ENCODE results near the gene ARSB.

ARSB gene

GRCh38 chr5:79014631-79015030, 29.5 kb upstream of the ARSB start:
- Histone ChIP-seq H3K9me3 (ENCODE audit: control insufficient read depth, low read length) (peaks cover 4% of the 10 kb centered on the region), H3K36me3 (ENCODE audit: control insufficient read depth, insufficient read depth, low read length, severe bottlenecking) (no peaks in the 10 kb centered on the region), H3K4me1 (ENCODE audit: control insufficient read depth, insufficient read depth, low read length) (no peaks in the 10 kb centered on the region), H3K27me3 (replicated peaks; ENCODE audit: control insufficient read depth, insufficient read depth, low read length) (no peaks in the 10 kb centered on the region), H3K9ac (ENCODE audit: low read length) (no peak overlapping the region), H3K4me3 (ENCODE audit: low read length) (no peak overlapping the region)
- no peak for DNase-seq (ENCODE audit: low read depth)

GRCh38 chr5:79011869-79012268, 26.8 kb upstream of the ARSB start:
- peaks cover 4% of the 10 kb centered on the region for H3K9me3 ChIP-seq (ENCODE audit: control insufficient read depth, low read length)
- DNase-seq (ENCODE audit: low read depth): no peak
- no peak overlapping the region for H3K4me3 ChIP-seq (ENCODE audit: low read length)
- H3K36me3 ChIP-seq (ENCODE audit: control insufficient read depth, insufficient read depth, low read length, severe bottlenecking): no peaks in the 10 kb centered on the region
- H3K4me1 ChIP-seq (ENCODE audit: control insufficient read depth, insufficient read depth, low read length): no peaks in the 10 kb centered on the region
- H3K27me3 ChIP-seq (replicated peaks; ENCODE audit: control insufficient read depth, insufficient read depth, low read length): no peaks in the 10 kb centered on the region
- H3K9ac ChIP-seq (ENCODE audit: low read length): no peak overlapping the region

- no peak for DNase-seq (ENCODE audit: low read depth)
- Histone ChIP-seq H3K27me3 (replicated peaks; ENCODE audit: control insufficient read depth, insufficient read depth, low read length) (no peaks in the 10 kb centered on the region), H3K36me3 (ENCODE audit: control insufficient read depth, insufficient read depth, low read length, severe bottlenecking) (no peaks in the 10 kb centered on the region), H3K9ac (ENCODE audit: low read length) (no peak overlapping the region), H3K4me3 (ENCODE audit: low read length) (no peak overlapping the region), H3K9me3 (ENCODE audit: control insufficient read depth, low read length) (peaks cover 4% of the 10 kb centered on the region), H3K4me1 (ENCODE audit: control insufficient read depth, insufficient read depth, low read length) (no peaks in the 10 kb centered on the region)
Measured at GRCh38 chr5:79011219-79011836, 26.2 kb upstream of the ARSB start.

GRCh38 chr5:79008362-79008761, 23.3 kb upstream of the ARSB start:
- H3K27me3 ChIP-seq (replicated peaks; ENCODE audit: control insufficient read depth, insufficient read depth, low read length): no peaks in the 10 kb centered on the region
- H3K4me3 ChIP-seq (ENCODE audit: low read length): no peak overlapping the region
- no peak for DNase-seq (ENCODE audit: low read depth)
- peaks cover 4% of the 10 kb centered on the region for H3K9me3 ChIP-seq (ENCODE audit: control insufficient read depth, low read length)
- H3K4me1 ChIP-seq (ENCODE audit: control insufficient read depth, insufficient read depth, low read length): peaks cover 6% of the 10 kb centered on the region
- H3K9ac ChIP-seq (ENCODE audit: low read length): no peak overlapping the region
- H3K36me3 ChIP-seq (ENCODE audit: control insufficient read depth, insufficient read depth, low read length, severe bottlenecking): no peaks in the 10 kb centered on the region

GRCh38 chr5:79007872-79008271, 22.8 kb upstream of the ARSB start:
- Histone ChIP-seq H3K36me3 (ENCODE audit: control insufficient read depth, insufficient read depth, low read length, severe bottlenecking) (no peaks in the 10 kb centered on the region), H3K4me1 (ENCODE audit: control insufficient read depth, insufficient read depth, low read length) (peaks cover 6% of the 10 kb centered on the region), H3K9ac (ENCODE audit: low read length) (no peak overlapping the region), H3K4me3 (ENCODE audit: low read length) (no peak overlapping the region), H3K9me3 (ENCODE audit: control insufficient read depth, low read length) (peaks cover 2% of the 10 kb centered on the region), H3K27me3 (replicated peaks; ENCODE audit: control insufficient read depth, insufficient read depth, low read length) (no peaks in the 10 kb centered on the region)
- no peak for DNase-seq (ENCODE audit: low read depth)

- Histone ChIP-seq H3K36me3 (ENCODE audit: control insufficient read depth, insufficient read depth, low read length, severe bottlenecking) (no peaks in the 10 kb centered on the region), H3K4me3 (ENCODE audit: low read length) (no peak overlapping the region)
Measured at GRCh38 chr5:79005936-79006631, 21.0 kb upstream of the ARSB start.

GRCh38 chr5:79005151-79005550, 20.0 kb upstream of the ARSB start:
- peaks cover 22% of the 10 kb centered on the region for H3K4me1 ChIP-seq (ENCODE audit: control insufficient read depth, insufficient read depth, low read length)
- no peaks in the 10 kb centered on the region for H3K9me3 ChIP-seq (ENCODE audit: control insufficient read depth, low read length)

More at GRCh38 chr5:79005936-79006631, 21.0 kb upstream of the ARSB start:
- Histone ChIP-seq H3K4me1 (ENCODE audit: control insufficient read depth, insufficient read depth, low read length) (peaks cover 19% of the 10 kb centered on the region), H3K27me3 (replicated peaks; ENCODE audit: control insufficient read depth, insufficient read depth, low read length) (no peaks in the 10 kb centered on the region), H3K9me3 (ENCODE audit: control insufficient read depth, low read length) (no peaks in the 10 kb centered on the region), H3K9ac (ENCODE audit: low read length) (no peak overlapping the region)
- no peak for DNase-seq (ENCODE audit: low read depth)

GRCh38 chr5:79002374-79002773, 17.3 kb upstream of the ARSB start:
- H3K9me3 ChIP-seq (ENCODE audit: control insufficient read depth, low read length): no peaks in the 10 kb centered on the region
- no peaks in the 10 kb centered on the region for H3K27me3 ChIP-seq (replicated peaks; ENCODE audit: control insufficient read depth, insufficient read depth, low read length)
- no peaks in the 10 kb centered on the region for H3K36me3 ChIP-seq (ENCODE audit: control insufficient read depth, insufficient read depth, low read length, severe bottlenecking)
- peak; percentile 27 for DNase-seq (ENCODE audit: low read depth)
- H3K4me3 ChIP-seq (ENCODE audit: low read length): no peak overlapping the region
- peaks cover 28% of the 10 kb centered on the region for H3K4me1 ChIP-seq (ENCODE audit: control insufficient read depth, insufficient read depth, low read length)
- peak overlapping the region; percentile 54 for H3K9ac ChIP-seq (ENCODE audit: low read length)

More at GRCh38 chr5:79005151-79005550, 20.0 kb upstream of the ARSB start:
- Histone ChIP-seq H3K9ac (ENCODE audit: low read length) (no peak overlapping the region), H3K4me3 (ENCODE audit: low read length) (no peak overlapping the region), H3K36me3 (ENCODE audit: control insufficient read depth, insufficient read depth, low read length, severe bottlenecking) (no peaks in the 10 kb centered on the region), H3K27me3 (replicated peaks; ENCODE audit: control insufficient read depth, insufficient read depth, low read length) (no peaks in the 10 kb centered on the region)
- DNase-seq (ENCODE audit: low read depth): no peak

GRCh38 chr5:79001471-79001870, 16.4 kb upstream of the ARSB start:
- peak overlapping the region; percentile 54 for H3K9ac ChIP-seq (ENCODE audit: low read length)
- H3K4me1 ChIP-seq (ENCODE audit: control insufficient read depth, insufficient read depth, low read length): peaks cover 34% of the 10 kb centered on the region
- peak overlapping the region; percentile 22 for H3K4me3 ChIP-seq (ENCODE audit: low read length)
- H3K36me3 ChIP-seq (ENCODE audit: control insufficient read depth, insufficient read depth, low read length, severe bottlenecking): no peaks in the 10 kb centered on the region
- no peaks in the 10 kb centered on the region for H3K27me3 ChIP-seq (replicated peaks; ENCODE audit: control insufficient read depth, insufficient read depth, low read length)
- H3K9me3 ChIP-seq (ENCODE audit: control insufficient read depth, low read length): no peaks in the 10 kb centered on the region
- no peak for DNase-seq (ENCODE audit: low read depth)

- H3K9ac ChIP-seq (ENCODE audit: low read length): no peak overlapping the region
- no peaks in the 10 kb centered on the region for H3K27me3 ChIP-seq (replicated peaks; ENCODE audit: control insufficient read depth, insufficient read depth, low read length)
- H3K36me3 ChIP-seq (ENCODE audit: control insufficient read depth, insufficient read depth, low read length, severe bottlenecking): no peaks in the 10 kb centered on the region
- no peaks in the 10 kb centered on the region for H3K9me3 ChIP-seq (ENCODE audit: control insufficient read depth, low read length)
- no peak overlapping the region for H3K4me3 ChIP-seq (ENCODE audit: low read length)
- peaks cover 25% of the 10 kb centered on the region for H3K4me1 ChIP-seq (ENCODE audit: control insufficient read depth, insufficient read depth, low read length)
- DNase-seq (ENCODE audit: low read depth): no peak
Measured at GRCh38 chr5:78997090-78997489, 12.0 kb upstream of the ARSB start.

GRCh38 chr5:78995521-78996007, 10.5 kb upstream of the ARSB start:
- DNase-seq (ENCODE audit: low read depth): no peak
- Histone ChIP-seq H3K9me3 (ENCODE audit: control insufficient read depth, low read length) (no peaks in the 10 kb centered on the region), H3K4me1 (ENCODE audit: control insufficient read depth, insufficient read depth, low read length) (peaks cover 11% of the 10 kb centered on the region), H3K9ac (ENCODE audit: low read length) (no peak overlapping the region), H3K36me3 (ENCODE audit: control insufficient read depth, insufficient read depth, low read length, severe bottlenecking) (no peaks in the 10 kb centered on the region), H3K27me3 (replicated peaks; ENCODE audit: control insufficient read depth, insufficient read depth, low read length) (no peaks in the 10 kb centered on the region), H3K4me3 (ENCODE audit: low read length) (no peak overlapping the region)
